ENCODE measurements around the gene TRIM40. TPM values are rescaled to one million over a fixed set of nuclear protein-coding genes. Genes with fewer than 3 reads are reported as not detected.

Gene TRIM40
- total and polyA plus RNA-seq, 2 experiments from 2014 or later: 0.34 to 1.0 TPM

- peaks cover 13% of the 10 kb centered on the region for H3K27me3 ChIP-seq
- TF ChIP-seq EZH2 (IDR thresholded peaks at IDR 0.05; ENCODE audit: borderline replicate concordance) (no peak), EZH2phosphoT487 (IDR thresholded peaks at IDR 0.05; ENCODE audit: low read depth, severe bottlenecking, unreplicated experiment) (no peak)
- TF ChIP-seq, protein P1, sequence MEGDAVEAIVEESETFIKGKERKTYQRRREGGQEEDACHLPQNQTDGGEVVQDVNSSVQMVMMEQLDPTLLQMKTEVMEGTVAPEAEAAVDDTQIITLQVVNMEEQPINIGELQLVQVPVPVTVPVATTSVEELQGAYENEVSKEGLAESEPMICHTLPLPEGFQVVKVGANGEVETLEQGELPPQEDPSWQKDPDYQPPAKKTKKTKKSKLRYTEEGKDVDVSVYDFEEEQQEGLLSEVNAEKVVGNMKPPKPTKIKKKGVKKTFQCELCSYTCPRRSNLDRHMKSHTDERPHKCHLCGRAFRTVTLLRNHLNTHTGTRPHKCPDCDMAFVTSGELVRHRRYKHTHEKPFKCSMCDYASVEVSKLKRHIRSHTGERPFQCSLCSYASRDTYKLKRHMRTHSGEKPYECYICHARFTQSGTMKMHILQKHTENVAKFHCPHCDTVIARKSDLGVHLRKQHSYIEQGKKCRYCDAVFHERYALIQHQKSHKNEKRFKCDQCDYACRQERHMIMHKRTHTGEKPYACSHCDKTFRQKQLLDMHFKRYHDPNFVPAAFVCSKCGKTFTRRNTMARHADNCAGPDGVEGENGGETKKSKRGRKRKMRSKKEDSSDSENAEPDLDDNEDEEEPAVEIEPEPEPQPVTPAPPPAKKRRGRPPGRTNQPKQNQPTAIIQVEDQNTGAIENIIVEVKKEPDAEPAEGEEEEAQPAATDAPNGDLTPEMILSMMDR (IDR thresholded peaks at IDR 0.05; ENCODE audit: poor library complexity): no peak
- no peaks in the 10 kb centered on the region for H3K79me2 ChIP-seq
- H3K4me2 ChIP-seq: no peak overlapping the region
- no peak overlapping the region for H3K27ac ChIP-seq
- WGBS (ENCODE audit: low lambda C conversion rate, missing lambda C conversion rate): 72% methylated on average over 3 of the region's 3 CpGs
- no peaks in the 10 kb centered on the region for H3K9me3 ChIP-seq (ENCODE audit: low read depth)
- no peak overlapping the region for H3K4me3 ChIP-seq
- peaks cover 14% of the 10 kb centered on the region for H3K4me1 ChIP-seq (ENCODE audit: insufficient read depth)
- H3K9me2 ChIP-seq (replicated peaks; ENCODE audit: insufficient read depth): no peaks in the 10 kb centered on the region
- H2AFZ ChIP-seq: no peak overlapping the region
- DNase-seq (ENCODE audit: low spot score): no peak
- no peaks in the 10 kb centered on the region for H4K20me1 ChIP-seq (ENCODE audit: insufficient read depth, poor library complexity, severe bottlenecking)
- no peaks in the 10 kb centered on the region for H3K36me3 ChIP-seq (replicated peaks; ENCODE audit: insufficient read depth, low read depth)
Observed at GRCh38 chr6:30158475-30159040, 22.6 kb downstream of the TRIM40 start.

DNA sequence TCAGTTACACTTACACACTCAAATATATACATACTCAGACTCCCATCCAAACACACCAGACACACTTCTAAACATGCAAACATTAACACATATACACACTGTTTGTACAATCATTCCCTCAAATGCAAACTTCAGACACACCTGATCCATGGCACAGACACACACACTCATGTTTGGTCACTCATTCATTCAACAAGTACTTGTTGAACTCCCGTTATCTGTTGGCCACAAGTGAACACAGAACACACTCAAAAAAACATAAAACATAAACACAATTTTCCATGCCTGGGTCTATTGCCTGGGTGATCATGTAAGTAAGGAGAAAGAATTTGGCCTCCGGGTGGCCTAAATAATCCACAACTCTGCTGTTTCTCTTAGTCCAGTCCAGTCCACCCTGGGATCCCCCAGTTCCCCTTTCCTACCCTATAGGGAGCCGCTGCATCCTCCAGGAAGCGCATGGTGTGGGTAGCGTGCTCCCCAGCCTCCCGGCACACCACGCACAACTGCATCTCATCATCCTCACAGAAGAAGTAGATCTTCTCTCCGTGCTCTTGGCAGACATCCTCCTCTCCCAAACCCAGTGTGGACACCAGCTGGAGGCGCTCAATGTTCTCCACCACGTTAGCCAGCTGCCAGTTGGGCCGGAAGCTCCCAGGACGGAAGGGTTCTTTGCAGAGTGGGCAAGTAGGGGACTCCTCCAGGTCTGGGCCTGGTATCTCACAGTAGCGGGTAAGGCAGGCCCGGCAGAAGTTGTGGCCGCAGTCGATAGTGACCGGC is 24.3 kb downstream of the TRIM40 start:
- Histone ChIP-seq H2AFZ (no peak overlapping the region), H3K4me2 (no peak overlapping the region), H3K27me3 (peaks cover 13% of the 10 kb centered on the region), H3K79me2 (no peaks in the 10 kb centered on the region), H3K36me3 (replicated peaks; ENCODE audit: insufficient read depth, low read depth) (no peaks in the 10 kb centered on the region), H3K4me3 (no peak overlapping the region), H3K4me1 (ENCODE audit: insufficient read depth) (peaks cover 6% of the 10 kb centered on the region), H3K9me3 (ENCODE audit: low read depth) (no peaks in the 10 kb centered on the region), H4K20me1 (ENCODE audit: insufficient read depth, poor library complexity, severe bottlenecking) (no peaks in the 10 kb centered on the region), H3K27ac (no peak overlapping the region), H3K9me2 (replicated peaks; ENCODE audit: insufficient read depth) (no peaks in the 10 kb centered on the region)
- no peak for TF ChIP-seq EZH2 (IDR thresholded peaks at IDR 0.05; ENCODE audit: borderline replicate concordance)
- TF ChIP-seq EZH2phosphoT487 (IDR thresholded peaks at IDR 0.05; ENCODE audit: low read depth, severe bottlenecking, unreplicated experiment): no peak
- TF ChIP-seq, protein P1 (IDR thresholded peaks at IDR 0.05; ENCODE audit: poor library complexity): no peak
- DNase-seq (ENCODE audit: low spot score): no peak
- 89% methylated on average over 17 of the region's 17 CpGs for WGBS (ENCODE audit: low lambda C conversion rate, missing lambda C conversion rate)

DNA sequence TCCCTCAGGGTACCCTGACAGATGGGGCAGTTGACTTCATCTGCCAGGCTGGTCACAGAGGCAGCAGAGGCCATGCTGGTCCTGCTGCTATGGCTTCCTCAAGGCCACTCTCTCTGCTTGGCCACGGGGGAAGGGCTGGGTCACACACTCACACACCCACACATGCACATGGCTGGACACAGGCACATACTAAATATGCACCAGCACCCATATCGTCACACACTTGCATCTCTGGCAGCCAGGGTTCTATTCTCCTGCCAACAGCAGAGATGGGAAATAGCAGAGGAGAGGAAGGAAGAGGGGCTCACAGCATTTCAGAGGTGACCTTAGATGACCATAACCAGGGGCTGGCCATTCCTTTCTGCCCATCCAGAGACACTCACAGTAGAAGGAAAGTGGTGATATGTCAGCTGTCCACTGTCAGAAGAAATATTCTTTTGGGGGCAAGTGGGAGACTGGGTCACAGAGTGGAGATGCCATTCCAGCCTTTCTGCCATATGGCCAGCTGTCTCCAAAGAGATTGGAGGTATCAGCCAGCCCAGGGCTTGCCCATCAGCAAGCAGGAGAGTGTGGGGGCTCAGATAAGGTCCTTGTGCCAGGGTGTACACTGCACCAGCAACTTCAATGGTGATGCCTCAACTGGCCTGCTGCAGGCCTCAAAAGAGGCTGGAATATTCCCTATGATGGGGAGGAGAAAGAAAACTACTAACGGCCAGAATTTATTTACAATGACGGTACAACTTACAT is 25.0 kb downstream of the TRIM40 start, which contains the start of gene TRIM10:
Gene TRIM10, minus strand, starts transcription at position 427 of the 747 bp plus-strand sequence. Its CDS starts 353 bp downstream, at position 74.
- no peaks in the 10 kb centered on the region for H3K79me2 ChIP-seq
- TF ChIP-seq EZH2 (IDR thresholded peaks at IDR 0.05; ENCODE audit: borderline replicate concordance): no peak
- TF ChIP-seq EZH2phosphoT487 (IDR thresholded peaks at IDR 0.05; ENCODE audit: low read depth, severe bottlenecking, unreplicated experiment): no peak
- TF ChIP-seq, protein P1 (IDR thresholded peaks at IDR 0.05; ENCODE audit: poor library complexity): no peak
- WGBS (ENCODE audit: low lambda C conversion rate, missing lambda C conversion rate): 87% methylated on average over 4 of the region's 4 CpGs

More for the DNA sequence above, 25.0 kb downstream of the TRIM40 start, which contains the start of gene TRIM10:
- H3K36me3 ChIP-seq (replicated peaks; ENCODE audit: insufficient read depth, low read depth): no peaks in the 10 kb centered on the region
- no peak within 1 kb of the TSS for H2AFZ ChIP-seq
- no peaks in the 10 kb centered on the region for H3K9me2 ChIP-seq (replicated peaks; ENCODE audit: insufficient read depth)
- H3K9me3 ChIP-seq (ENCODE audit: low read depth): no peaks in the 10 kb centered on the region
- no peak within 1 kb of the TSS for H3K27ac ChIP-seq
- peaks cover 13% of the 10 kb centered on the region for H3K27me3 ChIP-seq
- H3K4me2 ChIP-seq: no peak within 1 kb of the TSS
- no peak for DNase-seq (ENCODE audit: low spot score)
- H3K4me1 ChIP-seq (ENCODE audit: insufficient read depth): peaks cover under 1% of the 10 kb centered on the region
- H3K4me3 ChIP-seq: no peak within 1 kb of the TSS
- no peaks in the 10 kb centered on the region for H4K20me1 ChIP-seq (ENCODE audit: insufficient read depth, poor library complexity, severe bottlenecking)
